ENCODE data around the gene MCM9. TPM values are rescaled to one million over a fixed set of nuclear protein-coding genes. Genes with fewer than 3 reads are reported as not detected.

The MCM9 gene
- total and polyA plus RNA-seq, 2 of the 13 experiments (the other 11 are each of a cell fraction or from before 2014, with no cell fraction given): 3.8 to 17.2 TPM

DNA sequence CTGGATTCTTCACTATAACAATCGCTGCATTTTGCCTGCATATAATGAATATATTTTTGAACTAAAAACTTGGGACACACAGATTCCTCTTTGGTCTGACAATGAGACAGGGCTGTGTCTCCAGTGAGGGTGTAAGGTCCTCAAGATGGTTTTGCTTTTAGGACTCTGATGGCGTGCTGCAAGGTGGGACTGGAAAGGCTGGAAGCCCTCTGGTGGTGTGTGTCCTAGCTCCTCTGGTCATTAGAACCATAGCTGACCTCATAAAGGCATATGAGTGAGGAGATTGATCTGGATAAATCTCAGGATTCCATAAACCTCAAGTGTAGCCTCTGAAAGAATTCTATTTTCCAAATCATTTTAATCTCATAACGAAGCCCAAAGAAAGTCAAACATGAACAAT lies 149.4 kb downstream of the MCM9 start:
- Histone ChIP-seq H3K27ac (ENCODE audit: extremely low read length, insufficient read depth, low read length) (no peak overlapping the region), H3K9me3 (ENCODE audit: low read length) (no peaks in the 10 kb centered on the region), H3K79me2 (ENCODE audit: insufficient read depth, low read length) (no peaks in the 10 kb centered on the region), H3K36me3 (replicated peaks in 1 of 2; ENCODE audit: control insufficient read depth in 1 of 2, insufficient read depth in 2 of 2, low read length in 2 of 2) (no peaks in the 10 kb centered on the region), H3K4me3 (replicated peaks in 1 of 3; ENCODE audit: insufficient read depth in 1 of 3, low read depth in 2 of 3, low read length in 3 of 3) (no peak overlapping the region), H2AFZ (ENCODE audit: low read length) (no peak overlapping the region), H4K20me1 (ENCODE audit: insufficient read depth, low read length) (no peaks in the 10 kb centered on the region), H3K4me1 (ENCODE audit: insufficient read depth, low read length) (peaks cover 20% of the 10 kb centered on the region), H3K4me2 (ENCODE audit: low read depth, low read length) (no peak overlapping the region; the same call in 1 of the 2 replicates), H3K9ac (ENCODE audit: insufficient read depth, low read depth, low read length) (no peak overlapping the region), H3K27me3 (ENCODE audit: control insufficient read depth in 1 of 2, insufficient read depth in 2 of 2, low read length in 2 of 2) (0 out of 5 replicates have a peak, but pooled peaks cover 0 to 3% of the 10 kb centered on the region in 2 experiments)
- CTCF ChIA-PET (ENCODE audit: low intra/inter-chr PET ratio, low total read pairs): no interaction called here
- POLR2A ChIA-PET: no interaction called here
- FAIRE-seq (no peak), ATAC-seq (peak; percentile 60), DNase-seq (ENCODE audit: low spot score) (no peak)
- WGBS (ENCODE audit: low lambda C conversion rate): 52% methylated on average over 3 of the region's 3 CpGs
- BruUV-seq (replicated peaks): no TSS peak
- TF ChIP-seq, protein P1, sequence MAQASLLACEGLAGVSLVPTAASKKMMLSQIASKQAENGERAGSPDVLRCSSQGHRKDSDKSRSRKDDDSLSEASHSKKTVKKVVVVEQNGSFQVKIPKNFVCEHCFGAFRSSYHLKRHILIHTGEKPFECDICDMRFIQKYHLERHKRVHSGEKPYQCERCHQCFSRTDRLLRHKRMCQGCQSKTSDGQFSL (CRISPR knock-in tag; IDR thresholded peaks at IDR 0.05): no peak
- TF ChIP-seq PLRG1 (conservative IDR thresholded peaks at IDR 0.05) (no peak), ZMYM3 (CRISPR knock-in tag; IDR thresholded peaks at IDR 0.05) (no peak), KDM1A (CRISPR knock-in tag; IDR thresholded peaks at IDR 0.05) (no peak), SRF (IDR thresholded peaks at IDR 0.05; ENCODE audit: low read depth, low read length) (no peak), CEBPG (CRISPR knock-in tag; IDR thresholded peaks at IDR 0.05) (no peak), NFATC3 (CRISPR knock-in tag; IDR thresholded peaks at IDR 0.05) (no peak), ZNF878 (CRISPR knock-in tag; IDR thresholded peaks at IDR 0.05) (no peak), ZZZ3 (CRISPR knock-in tag; IDR thresholded peaks at IDR 0.05; ENCODE audit: borderline replicate concordance) (no peak), ZBTB1 (CRISPR knock-in tag; IDR thresholded peaks at IDR 0.05; ENCODE audit: borderline replicate concordance) (no peak), ZNF781 (CRISPR knock-in tag; IDR thresholded peaks at IDR 0.05; ENCODE audit: borderline replicate concordance, not compliant biosample characterization) (no peak), CCDC6 (CRISPR knock-in tag; IDR thresholded peaks at IDR 0.05) (no peak), MIER3 (CRISPR knock-in tag; IDR thresholded peaks at IDR 0.05; ENCODE audit: borderline replicate concordance) (no peak), ZNF367 (CRISPR knock-in tag; IDR thresholded peaks at IDR 0.05; ENCODE audit: borderline replicate concordance) (no peak), ARNTL (CRISPR knock-in tag; IDR thresholded peaks at IDR 0.05) (no peak), ZNF672 (CRISPR knock-in tag; IDR thresholded peaks at IDR 0.05) (no peak), ZNF251 (CRISPR knock-in tag; IDR thresholded peaks at IDR 0.05) (no peak)
- TF ChIP-seq, protein P2, sequence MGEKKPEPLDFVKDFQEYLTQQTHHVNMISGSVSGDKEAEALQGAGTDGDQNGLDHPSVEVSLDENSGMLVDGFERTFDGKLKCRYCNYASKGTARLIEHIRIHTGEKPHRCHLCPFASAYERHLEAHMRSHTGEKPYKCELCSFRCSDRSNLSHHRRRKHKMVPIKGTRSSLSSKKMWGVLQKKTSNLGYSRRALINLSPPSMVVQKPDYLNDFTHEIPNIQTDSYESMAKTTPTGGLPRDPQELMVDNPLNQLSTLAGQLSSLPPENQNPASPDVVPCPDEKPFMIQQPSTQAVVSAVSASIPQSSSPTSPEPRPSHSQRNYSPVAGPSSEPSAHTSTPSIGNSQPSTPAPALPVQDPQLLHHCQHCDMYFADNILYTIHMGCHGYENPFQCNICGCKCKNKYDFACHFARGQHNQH (CRISPR knock-in tag; IDR thresholded peaks at IDR 0.05): no peak
- TF ChIP-seq, protein P3, sequence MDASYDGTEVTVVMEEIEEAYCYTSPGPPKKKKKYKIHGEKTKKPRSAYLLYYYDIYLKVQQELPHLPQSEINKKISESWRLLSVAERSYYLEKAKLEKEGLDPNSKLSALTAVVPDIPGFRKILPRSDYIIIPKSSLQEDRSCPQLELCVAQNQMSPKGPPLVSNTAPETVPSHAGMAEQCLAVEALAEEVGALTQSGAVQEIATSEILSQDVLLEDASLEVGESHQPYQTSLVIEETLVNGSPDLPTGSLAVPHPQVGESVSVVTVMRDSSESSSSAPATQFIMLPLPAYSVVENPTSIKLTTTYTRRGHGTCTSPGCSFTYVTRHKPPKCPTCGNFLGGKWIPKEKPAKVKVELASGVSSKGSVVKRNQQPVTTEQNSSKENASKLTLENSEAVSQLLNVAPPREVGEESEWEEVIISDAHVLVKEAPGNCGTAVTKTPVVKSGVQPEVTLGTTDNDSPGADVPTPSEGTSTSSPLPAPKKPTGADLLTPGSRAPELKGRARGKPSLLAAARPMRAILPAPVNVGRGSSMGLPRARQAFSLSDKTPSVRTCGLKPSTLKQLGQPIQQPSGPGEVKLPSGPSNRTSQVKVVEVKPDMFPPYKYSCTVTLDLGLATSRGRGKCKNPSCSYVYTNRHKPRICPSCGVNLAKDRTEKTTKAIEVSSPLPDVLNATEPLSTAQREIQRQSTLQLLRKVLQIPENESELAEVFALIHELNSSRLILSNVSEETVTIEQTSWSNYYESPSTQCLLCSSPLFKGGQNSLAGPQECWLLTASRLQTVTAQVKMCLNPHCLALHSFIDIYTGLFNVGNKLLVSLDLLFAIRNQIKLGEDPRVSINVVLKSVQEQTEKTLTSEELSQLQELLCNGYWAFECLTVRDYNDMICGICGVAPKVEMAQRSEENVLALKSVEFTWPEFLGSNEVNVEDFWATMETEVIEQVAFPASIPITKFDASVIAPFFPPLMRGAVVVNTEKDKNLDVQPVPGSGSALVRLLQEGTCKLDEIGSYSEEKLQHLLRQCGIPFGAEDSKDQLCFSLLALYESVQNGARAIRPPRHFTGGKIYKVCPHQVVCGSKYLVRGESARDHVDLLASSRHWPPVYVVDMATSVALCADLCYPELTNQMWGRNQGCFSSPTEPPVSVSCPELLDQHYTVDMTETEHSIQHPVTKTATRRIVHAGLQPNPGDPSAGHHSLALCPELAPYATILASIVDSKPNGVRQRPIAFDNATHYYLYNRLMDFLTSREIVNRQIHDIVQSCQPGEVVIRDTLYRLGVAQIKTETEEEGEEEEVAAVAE (CRISPR knock-in tag; IDR thresholded peaks at IDR 0.05; ENCODE audit: borderline replicate concordance): no peak
- in situ Hi-C loops (cut with HindIII; ENCODE audit: extremely low pct_ligation_motif_present, low pct_unique_long_range_greater_than_20kb): no loop called here
- intact Hi-C loops (cut with micrococcal nuclease; ENCODE audit: unreplicated experiment): no loop called here
